HG02678 (cell line): ENCODE data around the gene ADARB2.

Source experiments
- ATAC-seq: cut with Tn5 transposase; IDR thresholded peaks from one replicate; pipeline ENCODE4 v1.9.1; 2021; ENCODE audit warnings: mild to moderate bottlenecking, moderate library complexity; ENCODE audit not compliant: unreplicated experiment

Gene ADARB2

GRCh38 chr10:1573981-1574380 is 163.3 kb downstream of the ADARB2 start:
- ATAC-seq, result no peak

- ATAC-seq, result no peak
These were observed 163.9 kb downstream of the ADARB2 start for GRCh38 chr10:1573334-1573969.

GRCh38 chr10:1572519-1573333 is 164.6 kb downstream of the ADARB2 start:
- no peak for ATAC-seq

- no peak for ATAC-seq
These were observed 165.6 kb downstream of the ADARB2 start for GRCh38 chr10:1571587-1572237.

- ATAC-seq, result no peak
These were observed 166.8 kb downstream of the ADARB2 start for GRCh38 chr10:1570416-1571051.

GRCh38 chr10:1569208-1569607 is 168.1 kb downstream of the ADARB2 start:
- no peak for ATAC-seq

GRCh38 chr10:1567742-1568495 is 169.4 kb downstream of the ADARB2 start:
- ATAC-seq, result no peak

- no peak for ATAC-seq
These were observed 170.2 kb downstream of the ADARB2 start for GRCh38 chr10:1567152-1567551.

- no peak for ATAC-seq
These were observed 172.5 kb downstream of the ADARB2 start for GRCh38 chr10:1564791-1565190.

- no peak for ATAC-seq
These were observed 174.3 kb downstream of the ADARB2 start for GRCh38 chr10:1563028-1563427.

- ATAC-seq, result no peak
These were observed 175.5 kb downstream of the ADARB2 start for GRCh38 chr10:1561731-1562337.

GRCh38 chr10:1560535-1561192 is 176.7 kb downstream of the ADARB2 start:
- ATAC-seq, result no peak

- ATAC-seq, result no peak
These were observed 177.6 kb downstream of the ADARB2 start for GRCh38 chr10:1559761-1560160.

- no peak for ATAC-seq
These were observed 178.0 kb downstream of the ADARB2 start for GRCh38 chr10:1559311-1559710.

- ATAC-seq, result no peak
These were observed 178.4 kb downstream of the ADARB2 start for GRCh38 chr10:1558906-1559305.

GRCh38 chr10:1557081-1557480 is 180.2 kb downstream of the ADARB2 start:
- ATAC-seq, result no peak

GRCh38 chr10:1556496-1556895 is 180.8 kb downstream of the ADARB2 start:
- ATAC-seq, result no peak

GRCh38 chr10:1553951-1554350 is 183.4 kb downstream of the ADARB2 start:
- ATAC-seq, result no peak

- ATAC-seq, result no peak
These were observed 184.2 kb downstream of the ADARB2 start for GRCh38 chr10:1552881-1553670.
